ENCODE results near the gene TTC39A. TPM values are rescaled to one million over a fixed set of nuclear protein-coding genes. Genes with fewer than 3 reads are reported as not detected.
"Not testable (repeated sequence)": the region's sequence is repeated elsewhere in the genome, so short reads cannot be mapped to it uniquely, and the experiment has no call there.

TTC39A gene
- total RNA-seq, 2 donors from 2014 or later = 12.8 to 20.7 TPM

GRCh38 chr1:51325391-51325790, 5.0 kb downstream of the TTC39A start:
- Histone ChIP-seq H3K4me1 (ENCODE audit: control insufficient read depth, insufficient read depth, low read length) (peaks cover 16% of the 10 kb centered on the region), H3K36me3 (ENCODE audit: control insufficient read depth, insufficient read depth, low read length) (no peaks in the 10 kb centered on the region), H3K9ac (ENCODE audit: extremely low read depth, low read length, poor library complexity, severe bottlenecking) (no peak overlapping the region), H3K27me3 (ENCODE audit: control insufficient read depth, insufficient read depth, low read length, poor library complexity, severe bottlenecking) (peaks cover 11% of the 10 kb centered on the region), H3K9me3 (ENCODE audit: control insufficient read depth, low read length) (no peaks in the 10 kb centered on the region), H3K27ac (ENCODE audit: low read depth, low read length) (no peak overlapping the region), H3K4me3 (ENCODE audit: low read length) (no peak overlapping the region)
- TF ChIP-seq, protein P1, sequence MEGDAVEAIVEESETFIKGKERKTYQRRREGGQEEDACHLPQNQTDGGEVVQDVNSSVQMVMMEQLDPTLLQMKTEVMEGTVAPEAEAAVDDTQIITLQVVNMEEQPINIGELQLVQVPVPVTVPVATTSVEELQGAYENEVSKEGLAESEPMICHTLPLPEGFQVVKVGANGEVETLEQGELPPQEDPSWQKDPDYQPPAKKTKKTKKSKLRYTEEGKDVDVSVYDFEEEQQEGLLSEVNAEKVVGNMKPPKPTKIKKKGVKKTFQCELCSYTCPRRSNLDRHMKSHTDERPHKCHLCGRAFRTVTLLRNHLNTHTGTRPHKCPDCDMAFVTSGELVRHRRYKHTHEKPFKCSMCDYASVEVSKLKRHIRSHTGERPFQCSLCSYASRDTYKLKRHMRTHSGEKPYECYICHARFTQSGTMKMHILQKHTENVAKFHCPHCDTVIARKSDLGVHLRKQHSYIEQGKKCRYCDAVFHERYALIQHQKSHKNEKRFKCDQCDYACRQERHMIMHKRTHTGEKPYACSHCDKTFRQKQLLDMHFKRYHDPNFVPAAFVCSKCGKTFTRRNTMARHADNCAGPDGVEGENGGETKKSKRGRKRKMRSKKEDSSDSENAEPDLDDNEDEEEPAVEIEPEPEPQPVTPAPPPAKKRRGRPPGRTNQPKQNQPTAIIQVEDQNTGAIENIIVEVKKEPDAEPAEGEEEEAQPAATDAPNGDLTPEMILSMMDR (conservative IDR thresholded peaks at IDR 0.05) = no peak
- Mint-ChIP-seq H3K4me3 (no peak overlapping the region), H3K4me1 (peaks cover 25% of the 10 kb centered on the region), H3K9me3 (no peaks in the 10 kb centered on the region), H3K27ac (no peak overlapping the region), H3K27me3 (ENCODE audit: insufficient read depth) (peaks cover 3% of the 10 kb centered on the region), H3K36me3 (ENCODE audit: low read depth) (no peaks in the 10 kb centered on the region)
- DNase-seq = no peak
- 100% methylated on average over 1 of the region's 1 CpG; no CpG with 5 or more reads in 1 of the 2 experiments for WGBS, 2 experiments (ENCODE audit: insufficient coverage in 1 of 2, insufficient read length in 1 of 2)

DNA sequence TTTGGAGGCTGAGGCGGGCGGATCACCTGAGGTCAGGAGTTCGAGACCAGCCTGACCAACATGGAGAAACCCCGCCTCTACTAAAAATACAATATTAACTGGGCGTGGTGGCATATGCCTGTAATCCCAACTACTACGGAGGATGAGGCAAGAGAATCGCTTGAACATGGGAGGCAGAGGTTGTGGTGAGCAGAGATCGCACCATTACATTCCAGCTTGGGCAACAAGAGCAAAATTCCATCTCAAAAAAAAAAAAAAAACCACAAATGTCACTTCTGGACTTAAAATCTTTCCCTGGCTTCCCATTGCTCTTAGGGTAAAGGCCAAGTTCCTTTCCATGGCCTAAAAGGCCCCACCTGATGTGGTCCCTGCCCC, 5.4 kb downstream of the TTC39A start:
- not testable (repeated sequence) for H3K27ac Mint-ChIP-seq
- H3K4me1 Mint-ChIP-seq = peaks cover 25% of the 10 kb centered on the region

GRCh38 chr1:51324251-51325010, 5.9 kb downstream of the TTC39A start:
- peaks cover 25% of the 10 kb centered on the region for H3K4me1 Mint-ChIP-seq
- no peaks in the 10 kb centered on the region for H3K9me3 Mint-ChIP-seq
- Histone ChIP-seq H3K9ac (ENCODE audit: extremely low read depth, low read length, poor library complexity, severe bottlenecking) (no peak overlapping the region), H3K27ac (ENCODE audit: low read depth, low read length) (no peak overlapping the region), H3K27me3 (ENCODE audit: control insufficient read depth, insufficient read depth, low read length, poor library complexity, severe bottlenecking) (peaks cover 6% of the 10 kb centered on the region), H3K9me3 (ENCODE audit: control insufficient read depth, low read length) (no peaks in the 10 kb centered on the region), H3K4me3 (ENCODE audit: low read length) (no peak overlapping the region), H3K36me3 (ENCODE audit: control insufficient read depth, insufficient read depth, low read length) (no peaks in the 10 kb centered on the region), H3K4me1 (ENCODE audit: control insufficient read depth, insufficient read depth, low read length) (peaks cover 16% of the 10 kb centered on the region)
- no peak overlapping the region for H3K4me3 Mint-ChIP-seq
- TF ChIP-seq, protein P1 (conservative IDR thresholded peaks at IDR 0.05) = no peak
- no peaks in the 10 kb centered on the region for H3K27me3 Mint-ChIP-seq (ENCODE audit: insufficient read depth)
- no peak overlapping the region for H3K27ac Mint-ChIP-seq
- WGBS, 2 experiments (ENCODE audit: insufficient coverage in 1 of 2, insufficient read length in 1 of 2) = 92 to 96% methylated on average over 4 to 7 of the region's 7 CpGs
- no peaks in the 10 kb centered on the region for H3K36me3 Mint-ChIP-seq (ENCODE audit: low read depth)
- DNase-seq = no peak

More for the DNA sequence above, 5.4 kb downstream of the TTC39A start:
- 84 to 95% methylated on average over 6 to 8 of the region's 8 CpGs for WGBS, 2 experiments (ENCODE audit: insufficient coverage in 1 of 2, insufficient read length in 1 of 2)
- H3K27ac ChIP-seq (ENCODE audit: low read depth, low read length); H3K9me3 Mint-ChIP-seq; H3K36me3 ChIP-seq (ENCODE audit: control insufficient read depth, insufficient read depth, low read length); H3K9ac ChIP-seq (ENCODE audit: extremely low read depth, low read length, poor library complexity, severe bottlenecking); H3K36me3 Mint-ChIP-seq (ENCODE audit: low read depth); H3K4me3 Mint-ChIP-seq; DNase-seq; H3K27me3 Mint-ChIP-seq (ENCODE audit: insufficient read depth); H3K9me3 ChIP-seq (ENCODE audit: control insufficient read depth, low read length); H3K4me3 ChIP-seq (ENCODE audit: low read length): not testable (repeated sequence)
- H3K4me1 ChIP-seq (ENCODE audit: control insufficient read depth, insufficient read depth, low read length) = peaks cover 16% of the 10 kb centered on the region
- peaks cover 11% of the 10 kb centered on the region for H3K27me3 ChIP-seq (ENCODE audit: control insufficient read depth, insufficient read depth, low read length, poor library complexity, severe bottlenecking)
